LNCAP (cell line): ENCODE results near the gene TPR.
A peak's percentile ranks its signal among the peaks of the same experiment; 100 is the strongest.

Experiments
- TF ChIP-seq, protein P1 (sequence below): fragments of 450-650 bp; IDR thresholded peaks from 2 replicates; pipeline ENCODE4 v1.5.1; 2017; ENCODE audit warnings: mild to moderate bottlenecking

TPR gene

DNA sequence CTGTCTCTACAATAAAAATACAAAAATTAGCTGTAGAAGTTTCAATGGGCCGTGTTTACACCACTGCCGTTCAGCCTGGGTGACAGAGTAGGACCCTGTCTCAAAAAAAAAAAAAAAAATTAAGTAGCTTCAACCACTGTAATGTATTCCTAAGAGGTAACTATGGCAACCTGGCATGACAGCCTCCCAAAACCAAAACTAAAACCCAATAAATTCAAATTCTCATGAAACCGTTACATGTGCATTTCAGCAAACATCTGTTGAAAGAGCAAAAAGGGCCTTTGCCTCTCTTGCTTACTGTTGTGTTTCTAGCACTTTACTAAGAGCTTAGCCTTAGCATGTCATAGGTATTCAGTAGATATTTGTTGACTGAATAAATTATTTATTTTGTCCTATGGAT lies 34.0 kb upstream of the TPR start:
- TF ChIP-seq, protein P1, sequence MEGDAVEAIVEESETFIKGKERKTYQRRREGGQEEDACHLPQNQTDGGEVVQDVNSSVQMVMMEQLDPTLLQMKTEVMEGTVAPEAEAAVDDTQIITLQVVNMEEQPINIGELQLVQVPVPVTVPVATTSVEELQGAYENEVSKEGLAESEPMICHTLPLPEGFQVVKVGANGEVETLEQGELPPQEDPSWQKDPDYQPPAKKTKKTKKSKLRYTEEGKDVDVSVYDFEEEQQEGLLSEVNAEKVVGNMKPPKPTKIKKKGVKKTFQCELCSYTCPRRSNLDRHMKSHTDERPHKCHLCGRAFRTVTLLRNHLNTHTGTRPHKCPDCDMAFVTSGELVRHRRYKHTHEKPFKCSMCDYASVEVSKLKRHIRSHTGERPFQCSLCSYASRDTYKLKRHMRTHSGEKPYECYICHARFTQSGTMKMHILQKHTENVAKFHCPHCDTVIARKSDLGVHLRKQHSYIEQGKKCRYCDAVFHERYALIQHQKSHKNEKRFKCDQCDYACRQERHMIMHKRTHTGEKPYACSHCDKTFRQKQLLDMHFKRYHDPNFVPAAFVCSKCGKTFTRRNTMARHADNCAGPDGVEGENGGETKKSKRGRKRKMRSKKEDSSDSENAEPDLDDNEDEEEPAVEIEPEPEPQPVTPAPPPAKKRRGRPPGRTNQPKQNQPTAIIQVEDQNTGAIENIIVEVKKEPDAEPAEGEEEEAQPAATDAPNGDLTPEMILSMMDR = no peak

DNA sequence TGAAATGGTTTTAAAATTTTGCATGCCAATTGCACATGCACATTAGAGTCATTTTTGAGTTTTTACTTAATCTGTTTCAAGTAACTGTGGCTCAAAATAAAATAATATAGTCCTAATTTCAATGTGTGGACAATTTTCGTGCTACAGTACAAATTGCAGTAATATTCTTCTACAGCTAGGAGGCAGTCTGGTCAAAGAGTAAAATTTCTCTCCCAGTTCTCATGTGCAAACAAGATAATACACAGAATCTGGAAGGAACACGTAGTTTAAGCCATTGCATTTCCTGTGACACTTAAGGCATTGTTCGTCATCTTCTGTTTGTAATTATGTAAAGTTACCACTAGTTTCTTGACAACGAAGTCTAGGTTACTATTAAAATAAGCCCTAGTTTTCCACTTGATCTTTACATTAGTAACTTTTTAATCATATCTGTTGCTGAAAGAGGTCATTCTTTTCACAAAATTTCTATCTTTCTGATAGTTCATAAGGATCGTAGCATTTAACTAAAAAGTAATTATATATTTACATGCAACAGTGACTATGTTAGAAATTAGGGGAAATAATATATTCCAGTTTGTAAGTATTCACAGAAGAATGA lies 29.5 kb upstream of the TPR start:
- TF ChIP-seq, protein P1 = peak; percentile 96

GRCh38 chr1:186403632-186404031 lies 28.6 kb upstream of the TPR start:
- TF ChIP-seq, protein P1 = no peak

DNA sequence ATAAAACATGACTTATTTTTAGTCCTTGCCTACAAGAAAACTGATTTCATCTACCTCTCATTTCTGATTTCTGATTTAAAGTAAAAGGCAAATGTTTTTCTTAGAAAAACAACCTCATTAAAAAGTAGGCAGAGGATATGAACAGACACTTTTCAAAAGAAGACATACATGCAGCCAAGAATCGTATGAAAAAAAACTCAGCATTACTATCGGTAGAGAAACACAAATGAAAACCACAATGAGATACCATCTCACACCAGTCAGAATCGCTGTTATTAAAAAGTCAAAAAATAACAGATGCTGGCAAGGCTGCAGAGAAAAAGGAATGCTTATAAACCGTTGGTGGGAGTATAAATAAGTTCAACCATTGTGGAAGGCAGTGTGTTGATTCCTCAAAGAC lies 16.8 kb upstream of the TPR start:
- TF ChIP-seq, protein P1 = no peak

- TF ChIP-seq, protein P1 = no peak
These were observed 15.9 kb upstream of the TPR start for GRCh38 chr1:186390925-186391324.

DNA sequence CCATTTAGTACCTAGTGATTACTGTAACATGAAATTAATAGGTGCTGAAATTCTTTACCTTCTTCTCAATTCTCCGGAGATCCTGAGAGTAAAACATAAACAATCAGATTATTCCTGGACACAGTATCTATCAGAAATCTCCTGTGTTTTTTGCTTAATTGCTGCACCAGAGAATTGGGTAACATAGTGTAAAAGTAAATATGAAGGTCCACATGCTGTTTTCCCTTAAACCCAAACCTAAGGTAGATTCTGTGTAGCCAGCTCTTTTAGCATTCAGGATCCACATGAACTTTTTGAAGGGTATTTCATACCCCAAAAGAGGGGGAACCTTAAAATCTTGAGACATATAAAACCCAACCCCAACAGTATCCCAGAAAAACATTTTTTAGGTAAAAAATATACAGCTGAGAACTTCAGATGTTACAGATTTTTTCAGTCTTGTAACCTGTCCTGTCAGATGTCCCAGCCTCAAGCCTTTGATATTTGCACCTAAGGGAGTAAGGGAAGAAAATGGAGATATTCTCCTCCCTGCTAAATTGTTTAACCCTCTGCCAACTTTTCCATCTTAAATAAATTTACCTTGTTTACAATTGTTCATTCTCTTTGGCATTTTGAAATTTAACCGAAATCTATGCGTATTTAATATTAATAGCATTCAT lies 11.8 kb upstream of the TPR start:
- TF ChIP-seq, protein P1 = no peak

GRCh38 chr1:186375929-186376319 lies 871 bp upstream of the TPR start:
- TF ChIP-seq, protein P1 = no peak
